ENCODE data around the gene TMEM132D. TPM values are rescaled to one million over a fixed set of nuclear protein-coding genes. Genes with fewer than 3 reads are reported as not detected.

TMEM132D gene
- total RNA-seq, 4 donors from 2014 or later = not detected

- TF ChIP-seq CTCF (IDR thresholded peaks at IDR 0.05; ENCODE audit: low read depth) = no peak
Measured at GRCh38 chr12:129203456-129203855, 700.4 kb downstream of the TMEM132D start.

GRCh38 chr12:129202109-129202814 lies 701.6 kb downstream of the TMEM132D start:
- no peak for TF ChIP-seq CTCF (IDR thresholded peaks at IDR 0.05; ENCODE audit: low read depth)

- TF ChIP-seq CTCF (IDR thresholded peaks at IDR 0.05; ENCODE audit: low read depth) = no peak
Measured at GRCh38 chr12:129201029-129201428, 702.8 kb downstream of the TMEM132D start.

GRCh38 chr12:129200576-129200975 lies 703.2 kb downstream of the TMEM132D start:
- TF ChIP-seq CTCF (IDR thresholded peaks at IDR 0.05; ENCODE audit: low read depth) = no peak

GRCh38 chr12:129196927-129197326 lies 706.9 kb downstream of the TMEM132D start:
- no peak for TF ChIP-seq CTCF (IDR thresholded peaks at IDR 0.05; ENCODE audit: low read depth)

GRCh38 chr12:129195081-129195480 lies 708.7 kb downstream of the TMEM132D start:
- no peak for TF ChIP-seq CTCF (IDR thresholded peaks at IDR 0.05; ENCODE audit: low read depth)

- no peak for TF ChIP-seq CTCF (IDR thresholded peaks at IDR 0.05; ENCODE audit: low read depth)
Measured at GRCh38 chr12:129193263-129193871, 710.5 kb downstream of the TMEM132D start.
